GM12873 (cell line): Measurements from ENCODE around the gene CAVIN3.

ENCODE experiments used
- CTCF ChIP-seq: IDR thresholded peaks from 2 replicates; pipeline ENCODE4 v1.5.1; 2012; ENCODE audit warnings: low read depth, mild to moderate bottlenecking, moderate library complexity, low read length, control low read depth; ENCODE audit not compliant: insufficient read depth; ENCODE audit errors: missing control alignments

CAVIN3 gene

GRCh38 chr11:6354651-6355485 is 34.6 kb upstream of the CAVIN3 start:
- no peak for TF ChIP-seq CTCF

GRCh38 chr11:6353367-6353987 is 33.2 kb upstream of the CAVIN3 start:
- TF ChIP-seq CTCF: peak; percentile 95

GRCh38 chr11:6351782-6352382 is 31.6 kb upstream of the CAVIN3 start:
- no peak for TF ChIP-seq CTCF

- no peak for TF ChIP-seq CTCF
Measured at GRCh38 chr11:6350486-6350885, 30.2 kb upstream of the CAVIN3 start.

GRCh38 chr11:6350043-6350442 is 29.7 kb upstream of the CAVIN3 start:
- TF ChIP-seq CTCF: no peak

GRCh38 chr11:6345366-6345765 is 25.1 kb upstream of the CAVIN3 start:
- TF ChIP-seq CTCF: no peak

GRCh38 chr11:6336293-6336692 is 16.0 kb upstream of the CAVIN3 start:
- no peak for TF ChIP-seq CTCF
